Measurements from ENCODE around the gene FLAD1. TPM values are rescaled to one million over a fixed set of nuclear protein-coding genes. Genes with fewer than 3 reads are reported as not detected.

The FLAD1 gene
- total and polyA plus RNA-seq, 11 donors: 19.4 to 50.7 (median 27.4) TPM

DNA sequence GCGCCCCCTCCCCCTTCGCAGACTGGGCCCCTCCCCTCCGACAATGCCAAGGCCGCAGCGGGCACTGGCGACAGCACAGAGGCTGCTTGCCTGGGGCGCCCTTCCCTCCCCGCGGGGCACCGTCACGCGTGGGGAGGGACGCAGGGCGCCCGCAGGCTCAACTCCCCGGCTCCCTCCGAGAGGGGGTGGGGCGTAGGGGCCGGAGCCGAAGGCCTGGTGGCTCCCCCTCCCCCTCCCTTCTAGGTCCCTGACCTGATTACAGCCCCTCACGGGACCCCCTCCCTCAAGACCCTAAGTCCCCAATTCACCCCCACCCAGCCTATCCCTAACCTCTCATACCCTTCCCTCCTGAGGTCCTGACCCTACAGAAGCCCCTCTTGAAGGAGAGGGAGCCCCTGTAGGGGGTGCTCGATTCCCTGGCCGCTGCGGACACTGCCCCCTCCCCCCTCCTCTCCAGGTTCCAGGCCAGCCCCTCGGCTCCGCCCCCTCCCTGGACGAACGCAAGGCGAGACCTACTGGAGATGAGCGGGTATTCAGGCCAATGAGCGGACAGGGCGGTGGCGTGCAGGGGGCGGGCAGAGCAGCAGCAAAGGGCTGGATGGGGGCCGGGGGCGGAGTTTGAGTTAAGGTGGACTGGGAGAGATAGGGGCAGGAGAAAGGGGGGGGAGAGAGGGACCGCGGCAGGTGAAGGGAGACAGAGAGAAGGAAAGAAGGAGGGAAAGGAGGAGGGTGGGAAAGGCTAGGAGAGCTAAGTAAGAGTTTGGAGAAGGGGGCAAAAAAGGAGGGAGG is 18.7 kb downstream of the FLAD1 start:
- Histone ChIP-seq H3K4me3 (peak overlapping the region; percentile 70 to 96 (median 84)), H3K27ac (peak overlapping the region; percentile 77 to 98 (median 95)), H3K27me3 (no peaks in the 10 kb centered on the region), H3K36me3 (no peaks in the 10 kb centered on the region), H3K4me1 (peaks cover 5 to 64% (median 43%) of the 10 kb centered on the region in 12 donors), H3K9me3 (no peaks in the 10 kb centered on the region)
- 0 to 1% (median 1%) methylated on average over 31 to 38 of the region's 38 CpGs for WGBS, 4 donors
- TF ChIP-seq POLR2A (IDR thresholded peaks at IDR 0.05): peak in 1 of 2 donors; percentile 70
- TF ChIP-seq, protein P1, sequence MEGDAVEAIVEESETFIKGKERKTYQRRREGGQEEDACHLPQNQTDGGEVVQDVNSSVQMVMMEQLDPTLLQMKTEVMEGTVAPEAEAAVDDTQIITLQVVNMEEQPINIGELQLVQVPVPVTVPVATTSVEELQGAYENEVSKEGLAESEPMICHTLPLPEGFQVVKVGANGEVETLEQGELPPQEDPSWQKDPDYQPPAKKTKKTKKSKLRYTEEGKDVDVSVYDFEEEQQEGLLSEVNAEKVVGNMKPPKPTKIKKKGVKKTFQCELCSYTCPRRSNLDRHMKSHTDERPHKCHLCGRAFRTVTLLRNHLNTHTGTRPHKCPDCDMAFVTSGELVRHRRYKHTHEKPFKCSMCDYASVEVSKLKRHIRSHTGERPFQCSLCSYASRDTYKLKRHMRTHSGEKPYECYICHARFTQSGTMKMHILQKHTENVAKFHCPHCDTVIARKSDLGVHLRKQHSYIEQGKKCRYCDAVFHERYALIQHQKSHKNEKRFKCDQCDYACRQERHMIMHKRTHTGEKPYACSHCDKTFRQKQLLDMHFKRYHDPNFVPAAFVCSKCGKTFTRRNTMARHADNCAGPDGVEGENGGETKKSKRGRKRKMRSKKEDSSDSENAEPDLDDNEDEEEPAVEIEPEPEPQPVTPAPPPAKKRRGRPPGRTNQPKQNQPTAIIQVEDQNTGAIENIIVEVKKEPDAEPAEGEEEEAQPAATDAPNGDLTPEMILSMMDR (IDR thresholded peaks at IDR 0.05): peak in 10 of 12 donors; percentile 12 to 63 (median 45)
- ATAC-seq: peak; percentile 84 to 90 (median 89)
- DNase-seq: peak; percentile 100
- intact Hi-C loops (cut with DNase I): loop anchor here in 6 of 10 donors (1.0 to 5.0 kb wide), 9 partner anchors 15 to 65 kb away; partner anchors contain the start of genes ADAM15 (in 4 of the 6), CKS1B (in 3 of the 6), FLAD1 (in 1 of the 6) and PMVK (in 1 of the 6)

DNA sequence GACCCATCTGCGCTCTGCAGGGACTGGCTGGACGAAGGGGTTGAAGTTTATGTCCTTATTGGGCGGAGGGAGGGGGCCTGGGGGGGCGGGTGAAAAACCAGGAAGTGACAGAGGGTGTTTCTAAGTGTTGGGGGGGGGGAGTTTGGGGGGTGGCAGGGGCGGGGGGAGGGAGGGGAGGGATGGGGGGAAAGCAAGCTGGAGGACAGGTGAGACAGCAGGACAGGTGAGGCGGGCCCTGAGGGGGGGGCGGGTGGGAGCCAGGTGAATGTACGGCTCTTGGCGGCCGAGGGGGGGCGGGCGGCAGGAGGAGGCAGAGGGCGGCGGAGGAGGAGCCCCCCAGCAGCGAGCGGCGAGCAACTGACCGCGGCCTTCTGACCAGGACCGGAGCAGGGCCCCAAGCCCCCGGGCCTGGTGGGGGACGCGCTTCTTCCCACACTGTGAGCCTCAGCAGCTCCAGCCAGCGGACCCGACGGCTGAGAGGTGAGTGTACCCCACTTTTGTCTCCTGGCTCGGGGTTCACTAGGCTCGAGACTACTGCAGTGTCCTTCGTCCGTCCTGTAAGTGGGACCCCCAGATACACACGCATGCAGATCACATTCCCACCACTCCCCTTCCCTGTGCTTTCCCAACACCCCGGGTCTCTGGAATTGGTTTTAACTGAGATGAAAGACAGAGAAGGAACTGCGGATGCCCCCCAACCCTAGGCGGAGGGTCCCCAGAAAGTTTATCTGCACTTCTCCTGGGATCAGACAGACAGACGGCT is 19.5 kb downstream of the FLAD1 start, which contains the start of gene ZBTB7B:
Gene ZBTB7B, plus strand, starts transcription at position 339 of the 763 bp plus-strand sequence. CDS start 11,859 bp downstream, outside the sequence.
- WGBS, 4 donors: 0 to 1% (median 0%) methylated on average over 25 to 35 of the region's 35 CpGs
- TF ChIP-seq POLR2A (IDR thresholded peaks at IDR 0.05): no peak
- TF ChIP-seq, protein P1 (IDR thresholded peaks at IDR 0.05): no peak
- H3K27ac ChIP-seq: peak within 1 kb of the TSS; percentile 77 to 98 (median 96)
- no peaks in the 10 kb centered on the region for H3K9me3 ChIP-seq
- intact Hi-C loops (cut with DNase I): loop anchor here in 5 of 10 donors (1.0 to 5.0 kb wide), 6 partner anchors 14 to 66 kb away; partner anchors contain the start of genes ADAM15 (in 4 of the 5), CKS1B (in 2 of the 5), PMVK (in 1 of the 5) and PYGO2 (in 1 of the 5)
- peaks cover 5 to 66% (median 50%) of the 10 kb centered on the region in 12 donors for H3K4me1 ChIP-seq
- no peaks in the 10 kb centered on the region for H3K27me3 ChIP-seq
- H3K4me3 ChIP-seq: peak within 1 kb of the TSS; percentile 70 to 96 (median 84)
- peak; percentile 2 to 14 (median 5) for ATAC-seq
- H3K36me3 ChIP-seq: no peaks in the 10 kb centered on the region
- peak in 3 of 5 donors; percentile 36 to 77 (median 60) for DNase-seq

DNA sequence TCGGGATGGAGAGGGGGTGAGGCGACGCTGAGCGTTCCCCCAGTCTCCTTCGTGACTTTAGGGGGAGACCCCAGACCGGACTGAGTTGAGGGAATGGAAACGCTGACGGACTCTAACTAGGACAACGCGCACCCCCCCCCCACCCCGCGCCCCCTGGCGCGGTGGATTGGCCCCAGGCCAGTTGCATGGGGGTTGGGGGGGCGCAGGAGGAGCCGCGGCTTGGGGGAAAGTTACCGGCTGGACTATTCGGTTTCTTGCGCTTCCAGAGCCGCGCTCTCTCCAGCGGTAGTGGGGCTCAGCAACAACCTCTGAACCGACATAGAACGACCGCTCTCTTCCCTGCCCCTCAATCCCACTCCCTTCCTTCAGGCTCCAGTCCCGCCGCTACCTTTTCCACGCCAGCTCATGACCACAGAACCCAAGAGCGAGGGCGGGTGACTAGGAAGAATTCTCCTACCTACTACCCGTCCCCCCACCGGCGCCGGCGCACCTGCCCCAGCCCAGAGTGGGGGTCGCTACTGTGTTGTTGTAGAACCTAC is 20.2 kb downstream of the FLAD1 start:
- H3K36me3 ChIP-seq: no peaks in the 10 kb centered on the region
- 0 to 1% (median 1%) methylated on average over 26 to 37 of the region's 37 CpGs for WGBS, 4 donors

More for the DNA sequence above, 20.2 kb downstream of the FLAD1 start:
- Histone ChIP-seq H3K4me3 (peak overlapping the region; percentile 70 to 96 (median 84)), H3K4me1 (peaks cover 5 to 73% (median 56%) of the 10 kb centered on the region in 12 donors), H3K27me3 (no peaks in the 10 kb centered on the region), H3K9me3 (no peaks in the 10 kb centered on the region), H3K27ac (peak overlapping the region; percentile 77 to 98 (median 95))
- DNase-seq (peak in 2 of 5 donors; percentile 46 to 52), ATAC-seq (no peak)
- intact Hi-C loops (cut with DNase I): loop anchor here in 5 of 10 donors (2.0 to 5.0 kb wide), 5 partner anchors 14 to 66 kb away; partner anchors contain the start of genes ADAM15 (in 4 of the 5), PMVK (in 1 of the 5) and PYGO2 (in 1 of the 5)
- no peak for TF ChIP-seq POLR2A (IDR thresholded peaks at IDR 0.05)
- TF ChIP-seq, protein P1 (IDR thresholded peaks at IDR 0.05): no peak

Measured in heart left ventricle (tissue), 16 donors.